GM13976 (cell line): ENCODE results near the gene F12.
A peak's percentile ranks its signal among the peaks of the same experiment; 100 is the strongest.

Source experiments
- DNase-seq: peaks from one replicate; pipeline ENCODE4 v3.0.0; 2012; ENCODE audit warnings: low spot score
- CTCF ChIP-seq: IDR thresholded peaks from 2 replicates; pipeline ENCODE4 v1.5.1; 2012; ENCODE audit warnings: borderline replicate concordance, mild to moderate bottlenecking; ENCODE audit not compliant: insufficient read depth; ENCODE audit errors: extremely low read depth, missing control alignments, control extremely low read depth
- in situ Hi-C: fragments of 300-500 bp; cut with MboI; formaldehyde crosslinking; loops from one replicate; pipeline ENCODE4 v1.12.0; 2022; ENCODE audit warnings: low sequenced_read_pairs, mixed read lengths, inconsistent platforms; ENCODE audit not compliant: unreplicated experiment

The F12 gene

GRCh38 chr5:177405805-177406204 lies 3.6 kb downstream of the F12 start:
- no peak for TF ChIP-seq CTCF
- in situ Hi-C loops, result loop anchor here (10.0 kb wide), 1 partner anchor 49 kb away; no protein-coding TSS in a partner anchor

GRCh38 chr5:177405312-177405711 lies 4.1 kb downstream of the F12 start:
- DNase-seq, result peak; percentile 29
- in situ Hi-C loops, result loop anchor here (10.0 kb wide), 1 partner anchor 49 kb away; no protein-coding TSS in a partner anchor
- no peak for TF ChIP-seq CTCF

More at GRCh38 chr5:177405805-177406204, 3.6 kb downstream of the F12 start:
- DNase-seq, result peak; percentile 22

GRCh38 chr5:177404641-177405179 lies 4.7 kb downstream of the F12 start:
- no peak for DNase-seq
- in situ Hi-C loops, result loop anchor here (10.0 kb wide), 1 partner anchor 50 kb away; no protein-coding TSS in a partner anchor
- no peak for TF ChIP-seq CTCF

- in situ Hi-C loops, result loop anchor here (10.0 kb wide), 1 partner anchor 51 kb away; no protein-coding TSS in a partner anchor
- peak; percentile 98 for TF ChIP-seq CTCF
- DNase-seq, result peak; percentile 96
Observed at GRCh38 chr5:177403792-177404640, 5.3 kb downstream of the F12 start.

DNA sequence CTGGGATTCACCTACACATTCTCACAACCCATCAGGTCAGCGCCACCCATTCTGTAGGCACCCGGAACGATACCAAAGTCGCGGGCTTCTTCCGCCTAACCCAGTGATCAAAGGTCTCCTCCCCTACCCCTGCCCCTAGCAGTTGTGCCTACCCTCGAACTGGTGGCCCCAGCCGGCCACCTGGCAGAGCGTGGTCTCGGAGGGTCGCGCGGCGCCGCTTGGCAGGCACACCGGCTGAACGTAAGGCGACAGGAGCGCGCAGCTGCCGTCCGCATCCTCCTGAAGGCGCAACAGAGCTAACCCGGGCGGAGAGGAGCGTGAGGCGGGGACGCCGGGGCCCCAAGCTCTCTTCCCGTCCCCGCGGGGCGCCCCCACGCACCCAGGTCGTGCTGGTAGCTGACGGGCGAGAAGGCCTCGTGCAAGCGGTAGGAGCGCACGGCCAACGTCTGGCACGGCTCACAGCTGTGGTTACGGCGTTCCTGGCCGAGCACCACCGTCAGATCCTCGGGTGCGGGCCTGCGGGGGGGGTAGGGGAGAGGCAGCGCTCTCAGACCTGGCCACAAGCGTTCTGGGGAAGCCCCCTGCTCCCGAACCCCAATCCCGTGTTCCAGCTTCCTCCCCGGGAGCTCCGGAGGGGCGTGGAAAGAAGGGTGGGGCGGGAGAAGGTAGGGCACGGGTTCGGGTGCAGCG lies 6.1 kb downstream of the F12 start:
- in situ Hi-C loops, result loop anchor here (10.0 kb wide), 1 partner anchor 52 kb away; no protein-coding TSS in a partner anchor
- peak; percentile 69 for DNase-seq
- no peak for TF ChIP-seq CTCF
